Activated CD8-positive, alpha-beta T cell treated with anti-CD3 and anti-CD28 coated beads for 36 hours (primary cell): Measurements from ENCODE around the gene ITGA8. TPM values are rescaled to one million over a fixed set of nuclear protein-coding genes. Genes with fewer than 3 reads are reported as not detected.
"Not testable (repeated sequence)": the region's sequence is repeated elsewhere in the genome, so short reads cannot be mapped to it uniquely, and the experiment has no call there.

Source experiments
- ATAC-seq: fragments of 200-7000 bp; cut with Tn5 transposase; one replicate; pipeline ENCODE4 v1.10.0; 2021; ENCODE audit warnings: mild to moderate bottlenecking, moderate library complexity
- CTCF ChIA-PET: fragments of 350-600 bp; sonication (Branson Sonifier 250); formaldehyde crosslinking; loops from one replicate; lab custom pipeline; 2021; ENCODE audit warnings: antibody characterized with exemption; lab: Charles Lee
- POLR2A ChIA-PET: fragments of 350-600 bp; sonication (Branson Sonifier 250); formaldehyde crosslinking; loops from one replicate; lab custom pipeline; 2021; ENCODE audit warnings: antibody characterized with exemption; lab: Charles Lee
- DNase-seq: peaks from one replicate; pipeline ENCODE4 v3.0.0-alpha.2; 2020
- H3K27ac Mint-ChIP-seq: one replicate; pipeline ENCODE4 v1.8.0; 2021; ENCODE audit warnings: mild to moderate bottlenecking, mixed read lengths
- H3K27me3 Mint-ChIP-seq: one replicate; pipeline ENCODE4 v1.8.0; 2021; ENCODE audit warnings: mixed read lengths
- H3K36me3 Mint-ChIP-seq: one replicate; pipeline ENCODE4 v1.8.0; 2021; ENCODE audit warnings: low read depth, mixed read lengths
- H3K4me1 Mint-ChIP-seq: one replicate; pipeline ENCODE4 v1.8.0; 2021; ENCODE audit warnings: low read depth, mixed read lengths
- H3K4me3 Mint-ChIP-seq: one replicate; pipeline ENCODE4 v1.8.0; 2021; ENCODE audit warnings: mild to moderate bottlenecking, moderate library complexity, mixed read lengths
- H3K9me3 Mint-ChIP-seq: one replicate; pipeline ENCODE4 v1.8.0; 2021; ENCODE audit warnings: mixed read lengths
- intact Hi-C: fragments of 100-400 bp; cut with micrococcal nuclease; formaldehyde crosslinking; loops from one replicate; pipeline ENCODE4 v1.10.0; 2022
- total RNA-seq, 2 experiments: library from RNA; stranded (reverse); gene quantifications; one replicate each; pipeline ENCODE4 v1.2.3, GENCODE V29; 2021
- TF ChIP-seq, protein P1 (sequence below): fragments of 200-600 bp; IDR thresholded peaks from one replicate; pipeline ENCODE4 v1.8.0; 2022; ENCODE audit warnings: antibody characterized with exemption, mild to moderate bottlenecking

The ITGA8 gene
- total RNA-seq, 2 experiments from 2014 or later: not detected

DNA sequence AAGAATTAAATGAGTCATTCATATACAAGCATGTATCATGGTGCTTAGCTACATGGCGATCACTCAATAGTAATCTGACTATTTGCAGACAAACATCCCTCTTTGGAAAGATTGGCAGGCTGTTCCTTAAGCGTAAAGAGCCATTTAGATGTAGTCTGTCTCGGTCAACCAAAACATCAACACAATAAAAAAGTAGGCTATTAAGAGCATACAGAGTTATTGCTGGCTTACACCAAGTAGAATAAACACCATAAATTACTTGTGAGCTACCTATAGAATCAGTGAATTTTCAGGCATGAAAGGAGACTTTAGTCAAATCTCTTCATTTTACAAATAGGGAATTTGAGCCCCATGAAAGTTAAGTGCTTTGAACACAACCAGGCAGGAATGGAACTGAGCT lies 176.9 kb downstream of the ITGA8 start:
- no peak overlapping the region for H3K4me3 Mint-ChIP-seq
- TF ChIP-seq, protein P1, sequence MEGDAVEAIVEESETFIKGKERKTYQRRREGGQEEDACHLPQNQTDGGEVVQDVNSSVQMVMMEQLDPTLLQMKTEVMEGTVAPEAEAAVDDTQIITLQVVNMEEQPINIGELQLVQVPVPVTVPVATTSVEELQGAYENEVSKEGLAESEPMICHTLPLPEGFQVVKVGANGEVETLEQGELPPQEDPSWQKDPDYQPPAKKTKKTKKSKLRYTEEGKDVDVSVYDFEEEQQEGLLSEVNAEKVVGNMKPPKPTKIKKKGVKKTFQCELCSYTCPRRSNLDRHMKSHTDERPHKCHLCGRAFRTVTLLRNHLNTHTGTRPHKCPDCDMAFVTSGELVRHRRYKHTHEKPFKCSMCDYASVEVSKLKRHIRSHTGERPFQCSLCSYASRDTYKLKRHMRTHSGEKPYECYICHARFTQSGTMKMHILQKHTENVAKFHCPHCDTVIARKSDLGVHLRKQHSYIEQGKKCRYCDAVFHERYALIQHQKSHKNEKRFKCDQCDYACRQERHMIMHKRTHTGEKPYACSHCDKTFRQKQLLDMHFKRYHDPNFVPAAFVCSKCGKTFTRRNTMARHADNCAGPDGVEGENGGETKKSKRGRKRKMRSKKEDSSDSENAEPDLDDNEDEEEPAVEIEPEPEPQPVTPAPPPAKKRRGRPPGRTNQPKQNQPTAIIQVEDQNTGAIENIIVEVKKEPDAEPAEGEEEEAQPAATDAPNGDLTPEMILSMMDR: no peak

DNA sequence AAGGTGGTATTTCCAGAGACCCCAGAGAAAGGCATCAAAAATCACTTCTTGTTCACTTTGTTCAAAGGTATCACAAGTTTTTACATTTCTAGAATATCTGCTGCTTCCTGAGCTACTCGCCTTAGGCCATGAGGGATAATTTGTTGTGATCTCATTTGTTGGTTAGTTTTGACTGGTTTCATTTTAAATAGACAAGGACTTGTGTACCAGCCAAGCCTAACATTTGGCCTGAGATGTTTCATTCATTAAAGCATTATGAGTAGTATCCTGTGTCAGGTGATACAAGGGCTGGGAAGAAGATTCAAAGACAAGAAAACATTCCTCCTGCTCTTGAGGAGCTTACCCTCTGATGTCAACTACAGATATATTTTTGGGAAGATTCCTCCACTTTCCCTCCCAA lies 178.3 kb downstream of the ITGA8 start:
- intact Hi-C loops: no loop called here
- ATAC-seq: no peak
- H3K9me3 Mint-ChIP-seq: peaks cover 5% of the 10 kb centered on the region
- no peak for DNase-seq
- H3K27me3 Mint-ChIP-seq: no peaks in the 10 kb centered on the region
- no peak overlapping the region for H3K27ac Mint-ChIP-seq
- H3K36me3 Mint-ChIP-seq: no peaks in the 10 kb centered on the region
- CTCF ChIA-PET: no interaction called here
- POLR2A ChIA-PET: no interaction called here
- H3K4me1 Mint-ChIP-seq: no peaks in the 10 kb centered on the region
- no peak overlapping the region for H3K4me3 Mint-ChIP-seq
- TF ChIP-seq, protein P1: no peak

More for the DNA sequence above, 176.9 kb downstream of the ITGA8 start:
- ChIA-PET CTCF (interaction anchor here (1.4 kb wide), 1 partner anchor 42 kb away, joined by 4 read pairs; no protein-coding TSS in a partner anchor), POLR2A (no interaction called here)
- no peaks in the 10 kb centered on the region for H3K27me3 Mint-ChIP-seq
- intact Hi-C loops: no loop called here
- H3K36me3 Mint-ChIP-seq: no peaks in the 10 kb centered on the region
- DNase-seq (no peak), ATAC-seq (no peak)
- no peaks in the 10 kb centered on the region for H3K4me1 Mint-ChIP-seq
- no peak overlapping the region for H3K27ac Mint-ChIP-seq
- peaks cover 5% of the 10 kb centered on the region for H3K9me3 Mint-ChIP-seq

DNA sequence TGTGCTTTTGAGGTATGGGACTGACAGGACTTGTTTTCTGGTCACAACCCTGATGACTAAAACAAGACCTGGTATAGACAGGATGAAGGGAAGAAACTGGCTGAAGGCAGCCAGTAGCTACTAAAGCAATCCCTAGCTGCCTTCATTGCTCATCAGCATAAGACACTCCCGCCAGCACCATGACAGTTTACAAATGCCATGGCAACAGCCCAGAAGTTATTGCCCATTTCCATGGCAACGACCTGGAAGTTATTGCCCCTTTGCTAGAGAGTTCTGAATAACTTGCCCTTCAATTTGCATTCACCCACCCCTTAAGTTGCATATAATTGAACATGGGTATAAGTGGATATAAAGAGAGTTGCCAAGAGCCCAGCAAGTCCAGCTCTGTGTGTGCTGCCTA lies 179.0 kb downstream of the ITGA8 start:
- ATAC-seq: no peak
- H3K9me3 Mint-ChIP-seq: peaks cover 5% of the 10 kb centered on the region
- DNase-seq: no peak
- no peak overlapping the region for H3K27ac Mint-ChIP-seq
- no peaks in the 10 kb centered on the region for H3K27me3 Mint-ChIP-seq
- intact Hi-C loops: no loop called here
- no peaks in the 10 kb centered on the region for H3K4me1 Mint-ChIP-seq
- ChIA-PET POLR2A (no interaction called here), CTCF (no interaction called here)
- H3K4me3 Mint-ChIP-seq: no peak overlapping the region
- TF ChIP-seq, protein P1: no peak
- no peaks in the 10 kb centered on the region for H3K36me3 Mint-ChIP-seq

DNA sequence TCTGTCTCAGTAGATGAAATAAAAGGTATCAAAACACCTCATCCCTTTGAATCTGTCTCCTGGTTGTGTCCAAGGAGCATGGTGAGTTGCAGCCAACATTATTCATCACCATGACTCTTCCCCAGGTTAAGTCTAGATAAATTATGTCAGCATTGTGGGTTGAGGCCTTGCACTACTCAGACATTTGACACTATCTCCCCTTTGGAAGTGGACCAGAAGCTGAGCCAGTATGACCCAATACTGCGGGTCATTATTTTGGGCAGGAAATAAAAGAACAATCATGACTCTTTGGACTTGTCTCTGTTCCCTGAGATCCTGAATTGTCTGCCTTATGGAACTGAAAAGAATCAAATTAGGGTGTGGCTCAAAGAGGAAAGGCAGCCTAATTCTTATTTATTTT lies 180.5 kb downstream of the ITGA8 start:
- TF ChIP-seq, protein P1: no peak
- Mint-ChIP-seq H3K4me1 (no peaks in the 10 kb centered on the region), H3K4me3 (no peak overlapping the region), H3K9me3 (peaks cover 5% of the 10 kb centered on the region), H3K27me3 (no peaks in the 10 kb centered on the region), H3K36me3 (no peaks in the 10 kb centered on the region), H3K27ac (no peak overlapping the region)
- ATAC-seq (no peak), DNase-seq (no peak)
- POLR2A ChIA-PET: no interaction called here
- intact Hi-C loops: no loop called here
- CTCF ChIA-PET: no interaction called here

DNA sequence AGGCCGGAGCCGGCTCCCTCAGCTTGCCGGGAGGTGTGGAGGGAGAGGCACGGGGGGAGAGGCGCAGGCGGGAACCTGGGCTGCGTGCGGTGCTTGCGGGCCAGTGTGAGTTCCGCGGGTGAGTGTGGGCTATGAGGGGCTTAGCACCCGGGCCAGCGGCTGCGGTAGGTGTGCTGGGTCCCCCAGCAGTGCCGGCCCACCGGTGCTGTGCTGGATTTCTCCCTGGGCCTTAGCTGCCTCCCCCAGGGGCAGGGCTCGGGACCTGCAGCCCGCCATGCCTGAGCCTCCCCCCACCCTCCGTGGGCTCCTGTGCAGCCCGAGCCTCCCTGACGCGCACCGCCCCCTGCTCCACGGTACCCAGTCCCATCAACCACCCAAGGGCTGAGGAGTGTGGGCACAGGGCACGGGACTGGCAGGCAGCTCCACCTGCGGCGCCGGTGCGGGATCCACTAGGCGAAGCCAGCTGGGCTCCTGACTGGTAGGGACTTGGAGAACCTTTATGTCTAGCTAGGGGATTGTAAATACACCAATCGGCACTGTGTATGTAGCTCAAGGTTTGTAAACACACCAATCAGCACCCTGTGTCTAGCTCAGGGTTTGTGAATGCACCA lies 184.7 kb downstream of the ITGA8 start:
- H3K27me3 Mint-ChIP-seq, DNase-seq, H3K4me3 Mint-ChIP-seq, H3K9me3 Mint-ChIP-seq, H3K27ac Mint-ChIP-seq, ATAC-seq, CTCF ChIA-PET, H3K36me3 Mint-ChIP-seq, H3K4me1 Mint-ChIP-seq, POLR2A ChIA-PET, intact Hi-C loops: not testable (repeated sequence)
